ENCODE results near the gene DLX6.

- TF ChIP-seq REST (IDR thresholded peaks at IDR 0.05; ENCODE audit: insufficient read depth in 1 of 2, low read depth in 2 of 2, low read length in 2 of 2) (no peak), POLR2AphosphoS5 (IDR thresholded peaks at IDR 0.05; ENCODE audit: low read depth, low read length) (no peak), SIN3A (IDR thresholded peaks at IDR 0.05; ENCODE audit: borderline replicate concordance, insufficient read depth, low read length) (no peak)
Observed at GRCh38 chr7:97012365-97013133, 7.2 kb downstream of the DLX6 start.
